ENCODE results near the gene AKR1D1.
"Not testable (repeated sequence)": the region's sequence is repeated elsewhere in the genome, so short reads cannot be mapped to it uniquely, and the experiment has no call there.

The AKR1D1 gene

GRCh38 chr7:138125598-138126111, 49.4 kb downstream of the AKR1D1 start:
- no peak for DNase-seq

GRCh38 chr7:138126928-138127327, 50.7 kb downstream of the AKR1D1 start:
- DNase-seq = no peak

GRCh38 chr7:138127996-138128395, 51.7 kb downstream of the AKR1D1 start:
- no peak for DNase-seq

- DNase-seq = no peak
Measured at GRCh38 chr7:138129551-138130165, 53.4 kb downstream of the AKR1D1 start.

DNA sequence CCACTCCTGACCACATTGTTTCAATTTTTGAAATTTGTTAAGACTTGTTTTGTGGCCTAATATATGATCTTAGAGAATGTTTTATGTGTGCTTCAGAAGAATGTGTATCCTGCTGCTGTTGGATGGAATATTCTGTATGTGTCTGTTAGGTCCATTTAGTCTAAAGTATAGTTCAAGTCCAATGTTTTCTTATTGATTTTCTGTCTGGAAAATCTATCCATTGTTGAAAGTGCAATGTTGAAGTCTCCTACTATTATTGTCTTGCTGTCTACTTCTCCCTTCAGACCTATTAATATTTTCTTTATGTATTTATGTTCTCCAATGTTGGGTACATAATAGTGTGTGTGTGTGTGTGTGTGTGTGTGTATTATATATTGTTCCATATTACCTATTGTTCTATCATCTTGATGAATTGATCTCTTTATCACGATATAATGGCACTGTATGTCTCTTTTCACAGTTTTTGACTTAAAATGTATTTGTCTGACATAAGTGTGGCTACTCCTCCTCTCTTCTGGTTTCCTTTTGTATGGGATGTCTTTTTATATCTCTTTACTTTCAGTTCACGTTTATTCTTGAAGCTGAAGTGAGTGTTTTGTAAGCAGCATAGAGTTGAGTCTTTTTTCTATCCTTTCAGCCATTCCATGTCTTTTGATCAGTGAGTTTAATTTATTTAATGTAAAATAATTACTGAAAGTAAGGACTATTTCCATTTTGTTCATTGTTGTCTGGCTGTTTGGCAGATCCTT, 61.3 kb downstream of the AKR1D1 start:
- no peak for DNase-seq

GRCh38 chr7:138138244-138138643, 62.0 kb downstream of the AKR1D1 start:
- DNase-seq = no peak

GRCh38 chr7:138142583-138143201, 66.4 kb downstream of the AKR1D1 start:
- no peak for DNase-seq

GRCh38 chr7:138144958-138145357, 68.7 kb downstream of the AKR1D1 start:
- DNase-seq = no peak

GRCh38 chr7:138146221-138146620, 70.0 kb downstream of the AKR1D1 start:
- not testable (repeated sequence) for DNase-seq

DNA sequence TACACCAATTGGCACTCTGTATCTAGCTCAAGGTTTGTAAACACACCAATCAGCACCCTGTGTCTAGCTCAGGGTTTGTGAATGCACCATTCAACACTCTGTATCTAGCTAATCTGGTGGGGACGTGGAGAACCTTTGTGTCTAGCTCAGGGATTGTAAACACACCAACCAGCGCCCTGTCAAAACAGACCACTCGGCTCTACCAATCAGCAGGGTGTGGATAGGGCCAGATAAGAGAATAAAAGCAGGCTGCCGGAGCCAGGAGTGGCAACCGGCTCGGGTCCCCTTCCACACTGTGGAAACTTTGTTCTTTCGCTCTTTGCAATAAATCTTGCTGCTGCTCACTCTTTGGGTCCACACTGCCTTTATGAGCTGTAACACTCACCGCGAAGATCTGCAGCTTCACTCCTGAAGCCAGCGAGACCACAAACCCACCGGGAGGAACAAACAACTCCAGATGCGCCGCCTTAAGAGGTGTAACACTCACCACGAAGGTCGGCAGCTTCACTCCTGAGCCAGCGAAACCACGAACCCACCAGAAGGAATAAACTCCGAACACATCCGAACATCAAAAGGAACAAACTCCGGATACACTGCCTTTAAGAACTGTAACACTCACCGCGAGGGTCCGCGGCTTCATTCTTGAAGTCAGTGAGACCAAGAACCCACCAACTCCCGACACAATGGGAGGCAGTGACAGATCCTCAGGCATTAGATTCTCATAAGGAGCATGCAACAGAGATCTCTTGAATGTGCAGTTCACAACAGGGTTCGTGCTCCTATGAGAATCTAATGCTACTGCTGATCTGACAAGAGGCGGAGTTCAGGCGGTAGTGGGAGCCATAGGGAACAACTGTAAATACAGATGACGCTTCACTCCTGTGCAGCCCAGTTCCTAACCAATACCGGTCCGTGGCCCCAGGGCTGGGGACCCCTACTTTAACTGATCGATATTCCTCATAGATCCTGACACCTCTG, 70.8 kb downstream of the AKR1D1 start:
- DNase-seq = not testable (repeated sequence)

- DNase-seq = no peak
Measured at GRCh38 chr7:138151731-138152577, 75.7 kb downstream of the AKR1D1 start.

GRCh38 chr7:138154661-138155060, 78.4 kb downstream of the AKR1D1 start:
- DNase-seq = no peak

DNA sequence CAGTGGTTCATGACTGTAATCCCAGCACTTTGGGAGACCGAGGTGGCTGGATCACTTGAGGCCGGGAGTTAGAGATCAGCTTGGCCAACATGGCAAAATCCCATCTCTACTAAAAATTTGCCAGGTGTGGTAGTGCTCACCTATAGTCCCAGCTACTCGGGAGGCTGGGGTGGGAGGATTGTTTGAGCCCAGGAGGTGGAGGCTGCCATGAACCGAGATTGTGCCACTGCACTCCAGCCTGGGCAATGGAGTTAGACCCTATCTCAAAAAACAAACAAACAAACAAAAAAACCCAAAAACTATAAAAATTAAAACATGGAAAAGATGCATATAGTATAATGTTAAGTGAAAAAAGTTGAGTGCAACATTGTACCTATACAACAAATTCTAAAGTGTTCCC, 81.4 kb downstream of the AKR1D1 start:
- DNase-seq = no peak

DNA sequence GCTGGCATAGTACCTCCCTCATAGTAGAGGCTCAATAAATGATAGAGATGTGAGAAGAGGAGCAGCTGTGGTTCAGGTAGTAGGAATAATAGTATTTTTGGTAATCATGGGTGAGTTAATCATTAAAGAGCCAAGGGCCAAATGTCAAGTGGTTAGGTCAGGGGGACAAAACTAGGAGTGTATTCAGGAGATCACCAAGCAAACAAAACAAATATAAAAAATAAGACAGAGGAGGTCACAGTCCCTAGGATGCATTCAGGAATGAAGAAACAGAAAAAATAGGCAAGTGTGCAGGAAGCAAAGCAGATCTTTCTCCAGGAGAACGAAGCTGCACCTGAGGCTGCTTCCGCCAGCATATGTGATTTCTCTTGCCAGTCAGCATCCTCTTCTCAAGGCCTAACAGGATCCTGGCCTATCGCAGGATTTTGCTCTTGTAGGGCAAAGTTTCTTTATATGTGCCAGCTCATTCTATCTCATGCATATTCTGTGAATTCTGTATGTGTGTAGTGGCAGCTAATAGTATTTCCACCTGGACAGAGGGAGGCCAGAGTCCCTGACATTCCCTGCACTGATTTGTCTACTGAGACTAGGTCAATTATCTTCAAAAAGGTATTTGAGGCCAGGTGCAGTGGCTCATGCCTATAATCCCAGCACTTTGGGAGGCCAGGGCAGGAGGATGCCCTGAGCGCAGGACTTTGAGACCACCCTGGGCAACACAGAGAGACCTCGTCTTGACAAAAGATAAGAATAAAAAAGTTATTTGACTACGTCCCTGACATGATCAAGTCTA, 82.7 kb downstream of the AKR1D1 start:
- DNase-seq = no peak

GRCh38 chr7:138161600-138162081, 85.4 kb downstream of the AKR1D1 start:
- DNase-seq = peak; percentile 96

DNA sequence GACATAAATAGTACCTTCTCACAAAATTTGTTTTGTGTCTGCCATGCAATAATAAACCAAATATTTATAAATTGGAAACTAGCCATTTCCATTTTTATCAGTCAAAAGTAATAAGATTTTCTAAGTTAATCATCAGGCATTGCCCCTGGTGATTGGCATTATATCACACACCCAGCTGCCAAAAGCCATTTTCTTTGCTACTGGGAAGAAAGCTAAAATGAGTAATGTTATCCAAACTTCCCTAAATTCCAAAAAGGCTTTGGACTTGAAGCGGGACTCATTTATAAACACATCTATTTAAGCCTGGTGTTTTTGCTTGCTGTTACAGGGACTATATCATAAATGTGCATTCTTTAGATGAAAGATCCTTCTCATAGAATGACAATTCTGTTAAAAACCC, 86.0 kb downstream of the AKR1D1 start:
- DNase-seq = peak; percentile 30

GRCh38 chr7:138163800-138164199, 87.5 kb downstream of the AKR1D1 start:
- no peak for DNase-seq

DNA sequence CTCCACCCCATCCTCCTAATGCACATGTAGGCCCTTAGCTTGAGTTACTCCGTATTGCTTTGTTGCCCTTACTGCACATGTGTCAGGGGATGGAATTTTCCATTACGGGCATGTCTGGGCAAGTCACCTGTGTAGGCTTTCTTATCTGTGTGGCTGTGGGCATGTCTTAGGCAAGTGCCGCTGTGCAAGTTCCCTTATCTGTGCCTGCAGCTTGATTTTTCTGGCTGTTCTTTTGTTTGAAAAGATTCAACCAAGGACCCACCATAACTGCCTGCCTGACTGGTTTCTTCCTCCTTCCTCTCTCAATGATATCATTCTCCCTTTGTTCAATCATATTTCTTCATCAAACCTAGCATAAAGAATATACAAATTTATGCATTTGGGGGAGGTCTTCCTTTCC, 88.5 kb downstream of the AKR1D1 start:
- DNase-seq = no peak

GRCh38 chr7:138166681-138167080, 90.4 kb downstream of the AKR1D1 start:
- no peak for DNase-seq

DNA sequence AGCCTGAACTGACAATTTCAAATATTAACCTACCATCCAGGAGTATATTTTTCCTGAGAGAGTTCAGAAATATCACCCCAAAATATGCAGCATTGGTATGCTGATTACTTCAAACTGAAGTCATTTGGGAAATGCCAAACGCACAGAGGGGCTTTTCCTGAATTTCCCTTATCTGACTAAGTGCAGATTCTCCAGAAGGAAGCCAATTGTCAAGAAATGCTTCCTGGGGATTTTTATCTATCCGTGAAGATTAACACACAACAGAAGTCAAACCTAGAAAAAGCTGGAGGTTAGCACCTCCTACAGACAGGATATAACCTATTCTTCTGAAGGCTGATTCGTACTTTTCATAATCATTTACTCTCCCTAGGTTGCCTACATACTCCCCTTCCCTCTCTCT, 91.0 kb downstream of the AKR1D1 start:
- no peak for DNase-seq

DNA sequence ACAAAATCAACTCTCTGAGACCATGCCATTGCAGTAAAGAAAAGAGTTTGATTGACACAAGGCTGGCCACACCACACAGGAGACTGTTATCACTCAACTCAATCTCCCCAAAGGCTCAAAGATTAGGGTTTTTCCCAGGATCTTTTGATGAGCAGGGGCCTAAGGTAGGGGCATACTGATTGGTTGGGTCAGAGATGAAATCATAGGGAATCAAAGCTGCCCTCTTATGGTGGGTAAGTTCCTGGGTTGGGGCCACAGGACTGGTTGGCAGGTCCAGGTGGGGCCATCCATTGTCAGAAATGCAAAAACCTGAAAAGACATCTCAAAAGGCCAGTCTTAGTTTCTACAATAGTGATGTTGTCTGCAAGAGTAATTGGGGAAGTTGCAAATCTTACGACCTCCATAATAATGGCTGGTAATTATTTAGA, 91.6 kb downstream of the AKR1D1 start:
- DNase-seq = no peak

Data from NCI-H1694 treated with DMSO at 0.1 percent for 48 hours (cell line).